GM12878 (cell line): ENCODE data around the gene IQGAP2.

ENCODE experiments used
- BHLHE40 ChIP-seq, 2 experiments: fragments of 450-650 bp in 1 of 2; IDR thresholded peaks; 2 replicates each; pipeline ENCODE4 v1.6.1; 2011 to 2017; ENCODE audit warnings: low read depth in 2 of 2, borderline replicate concordance in 1 of 2, improper control_type of control experiment in 1 of 2, low read length in 1 of 2, mild to moderate bottlenecking in 1 of 2
- EGR1 ChIP-seq, 2 experiments: IDR thresholded peaks; 1 replicate in 1 of 2; 2 replicates in 1 of 2; pipeline ENCODE4 v1.6.1; 2011 to 2012; ENCODE audit warnings: low read depth in 2 of 2, low read length in 2 of 2, borderline replicate concordance in 1 of 2, mild to moderate bottlenecking in 1 of 2, moderate library complexity in 1 of 2
- POLR2A ChIP-seq: IDR thresholded peaks from 2 replicates; pipeline ENCODE4 v1.6.1; 2011; ENCODE audit warnings: low read depth, mild to moderate bottlenecking, low read length
- TAF1 ChIP-seq: IDR thresholded peaks from 2 replicates; pipeline ENCODE4 v1.6.1; 2011; ENCODE audit warnings: mild to moderate bottlenecking, low read depth, low read length, borderline replicate concordance
- TCF3 ChIP-seq: IDR thresholded peaks from 2 replicates; pipeline ENCODE4 v1.6.1; 2012; ENCODE audit warnings: low read depth, mild to moderate bottlenecking, low read length, borderline replicate concordance; ENCODE audit not compliant: insufficient read depth
- TCF7 ChIP-seq: IDR thresholded peaks from 2 replicates; pipeline ENCODE4 v1.6.1; 2014; ENCODE audit warnings: antibody characterized with exemption, borderline replicate concordance
- TF ChIP-seq, protein P1 (sequence below), 3 experiments: IDR thresholded peaks in 2 of 3; conservative IDR thresholded peaks in 1 of 3; 2 replicates each; pipeline ENCODE4 v1.5.1; 2011; ENCODE audit warnings: low read depth in 3 of 3, low read length in 3 of 3, mild to moderate bottlenecking in 3 of 3, control low read depth in 2 of 3, moderate library complexity in 2 of 3, inconsistent platforms in 1 of 3, mixed read lengths in 1 of 3; ENCODE audit not compliant: control insufficient read depth in 2 of 3, insufficient read depth in 1 of 3; ENCODE audit errors: extremely low read depth in 1 of 3

DNA sequence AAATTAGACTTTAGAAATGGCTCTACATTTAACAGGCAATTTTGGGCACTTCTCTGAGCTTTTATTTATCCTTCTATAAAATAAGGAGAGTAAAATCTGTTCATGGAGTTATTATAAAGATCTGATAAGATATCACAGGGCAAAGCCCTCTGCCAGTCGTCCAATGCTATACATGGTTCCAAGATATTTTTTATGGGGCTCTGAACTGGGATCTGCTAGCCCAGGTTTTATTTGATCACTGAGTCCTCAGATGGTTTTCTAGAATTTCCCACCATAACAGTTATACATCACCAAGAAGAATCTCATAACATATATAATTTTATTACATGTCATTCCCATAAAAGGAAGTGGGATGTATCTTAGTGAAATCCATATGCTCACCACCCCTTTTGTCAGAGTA, 23.2 kb upstream of the IQGAP2 start:
- TF ChIP-seq TCF3: no peak
- no peak for TF ChIP-seq TCF7
- no peak for TF ChIP-seq EGR1 (IDR thresholded peaks at IDR 0.05; ENCODE audit: borderline replicate concordance in 1 of 2, low read depth in 2 of 2, low read length in 2 of 2)
- TF ChIP-seq POLR2A: no peak
- TF ChIP-seq TAF1: no peak
- TF ChIP-seq, protein P1, sequence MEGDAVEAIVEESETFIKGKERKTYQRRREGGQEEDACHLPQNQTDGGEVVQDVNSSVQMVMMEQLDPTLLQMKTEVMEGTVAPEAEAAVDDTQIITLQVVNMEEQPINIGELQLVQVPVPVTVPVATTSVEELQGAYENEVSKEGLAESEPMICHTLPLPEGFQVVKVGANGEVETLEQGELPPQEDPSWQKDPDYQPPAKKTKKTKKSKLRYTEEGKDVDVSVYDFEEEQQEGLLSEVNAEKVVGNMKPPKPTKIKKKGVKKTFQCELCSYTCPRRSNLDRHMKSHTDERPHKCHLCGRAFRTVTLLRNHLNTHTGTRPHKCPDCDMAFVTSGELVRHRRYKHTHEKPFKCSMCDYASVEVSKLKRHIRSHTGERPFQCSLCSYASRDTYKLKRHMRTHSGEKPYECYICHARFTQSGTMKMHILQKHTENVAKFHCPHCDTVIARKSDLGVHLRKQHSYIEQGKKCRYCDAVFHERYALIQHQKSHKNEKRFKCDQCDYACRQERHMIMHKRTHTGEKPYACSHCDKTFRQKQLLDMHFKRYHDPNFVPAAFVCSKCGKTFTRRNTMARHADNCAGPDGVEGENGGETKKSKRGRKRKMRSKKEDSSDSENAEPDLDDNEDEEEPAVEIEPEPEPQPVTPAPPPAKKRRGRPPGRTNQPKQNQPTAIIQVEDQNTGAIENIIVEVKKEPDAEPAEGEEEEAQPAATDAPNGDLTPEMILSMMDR (IDR thresholded peaks at IDR 0.05 in 2 of 3, conservative IDR thresholded peaks at IDR 0.05 in 1 of 3; ENCODE audit: control insufficient read depth in 2 of 3, extremely low read depth in 1 of 3, insufficient read depth in 1 of 3, low read depth in 3 of 3, low read length in 3 of 3): no peak
- TF ChIP-seq BHLHE40 (IDR thresholded peaks at IDR 0.05; ENCODE audit: borderline replicate concordance in 1 of 2, low read depth in 2 of 2, low read length in 1 of 2): no peak
